PC-9 (cell line): ENCODE results near the gene ADAM23. TPM values are rescaled to one million over a fixed set of nuclear protein-coding genes. Genes with fewer than 3 reads are reported as not detected.

ENCODE experiments used
- BruUV-seq: library from RNA; stranded (reverse); fragments of 400-500 nt; replicated peaks from 2 replicates; lab custom pipeline; 2021; lab: Mats Ljungman, UMichigan
- CTCF ChIA-PET: fragments of 300-600 bp; sonication (Branson Sonifier 250); formaldehyde crosslinking; loops from one replicate; lab custom pipeline; 2022; ENCODE audit warnings: antibody characterized with exemption; lab: Charles Lee
- POLR2A ChIA-PET: fragments of 300-600 bp; sonication (Branson Sonifier 250); formaldehyde crosslinking; loops from one replicate; lab custom pipeline; 2022; ENCODE audit warnings: antibody characterized with exemption; ENCODE audit not compliant: unreplicated experiment; lab: Charles Lee
- DNase-seq, 2 experiments: peaks; one replicate each; pipeline versions ENCODE4 v3.0.0 to v3.0.0-alpha.2; 2015 to 2022; ENCODE audit warnings: mixed read lengths in 1 of 2
- H2AFZ ChIP-seq: fragments of 200-600 bp; sonication (generic); 2 replicates; pipeline ENCODE4 v1.8.1; 2017; ENCODE audit warnings: antibody characterized with exemption
- H3F3A ChIP-seq: fragments of 200-600 bp; sonication (generic); 2 replicates; pipeline ENCODE4 v1.8.1; 2017; ENCODE audit warnings: antibody characterized with exemption, mild to moderate bottlenecking, low read depth; ENCODE audit not compliant: insufficient read depth
- H3K27ac ChIP-seq: fragments of 200-600 bp; sonication (generic); 2 replicates; pipeline ENCODE4 v1.6.1; 2016; ENCODE audit warnings: mixed run types
- H3K27me3 ChIP-seq: fragments of 200-600 bp; sonication (generic); 2 replicates; pipeline ENCODE4 v1.6.1; 2016; ENCODE audit warnings: low read depth, mixed run types; ENCODE audit not compliant: insufficient read depth
- H3K36me3 ChIP-seq: fragments of 200-600 bp; sonication (generic); 2 replicates; pipeline ENCODE4 v1.6.1; 2016; ENCODE audit warnings: low read depth, mixed run types
- H3K4me1 ChIP-seq: fragments of 200-600 bp; sonication (generic); replicated peaks from 2 replicates; pipeline ENCODE4 v1.6.1; 2016; ENCODE audit warnings: mixed run types; ENCODE audit not compliant: insufficient read depth
- H3K4me2 ChIP-seq: fragments of 200-600 bp; sonication (generic); 2 replicates; pipeline ENCODE4 v1.6.1; 2017; ENCODE audit warnings: mixed run types
- H3K4me3 ChIP-seq: fragments of 200-600 bp; sonication (generic); 2 replicates; pipeline ENCODE4 v1.6.1; 2016; ENCODE audit warnings: mixed run types
- H3K79me2 ChIP-seq: fragments of 200-600 bp; sonication (generic); 2 replicates; pipeline ENCODE4 v1.6.1; 2017; ENCODE audit warnings: low read depth, mixed run types
- H3K9me2 ChIP-seq: fragments of 200-600 bp; sonication (generic); 2 replicates; pipeline ENCODE4 v1.8.1; 2017; ENCODE audit warnings: mild to moderate bottlenecking; ENCODE audit not compliant: insufficient read depth
- H3K9me3 ChIP-seq: fragments of 200-600 bp; sonication (generic); 2 replicates; pipeline ENCODE4 v1.8.1; 2016; ENCODE audit warnings: low read depth; ENCODE audit not compliant: insufficient read depth
- H4K20me1 ChIP-seq: fragments of 200-600 bp; sonication (generic); 2 replicates; pipeline ENCODE4 v1.8.1; 2017; ENCODE audit not compliant: insufficient read depth
- CTCF ChIP-seq: fragments of 200-600 bp; sonication (generic); conservative IDR thresholded peaks from 2 replicates; pipeline ENCODE4 v1.6.1; 2017; ENCODE audit warnings: mixed run types, antibody characterized with exemption, mild to moderate bottlenecking, moderate library complexity
- EZH2 ChIP-seq: fragments of 200-600 bp; sonication (generic); IDR thresholded peaks from 2 replicates; pipeline ENCODE4 v1.8.0; 2017; ENCODE audit warnings: antibody characterized with exemption, low read depth
- intact Hi-C: fragments of 100-400 bp; cut with micrococcal nuclease; formaldehyde crosslinking; loops from one replicate; pipeline ENCODE4 v1.10.0; 2022; ENCODE audit not compliant: unreplicated experiment
- total RNA-seq: library from RNA; stranded (reverse); gene quantifications from 2 replicates; pipeline ENCODE4 v1.2.3, GENCODE V29; 2021

The ADAM23 gene
- total RNA-seq, 1 experiment from 2014 or later: 12.0 TPM

- Histone ChIP-seq H3K4me2 (no peak overlapping the region), H3K9me3 (no peaks in the 10 kb centered on the region), H3K9me2 (no peaks in the 10 kb centered on the region), H3K36me3 (no peaks in the 10 kb centered on the region), H3K4me1 (no peaks in the 10 kb centered on the region), H3F3A (no peaks in the 10 kb centered on the region), H3K27me3 (no peaks in the 10 kb centered on the region), H4K20me1 (no peaks in the 10 kb centered on the region), H2AFZ (no peak overlapping the region), H3K27ac (no peak overlapping the region), H3K79me2 (no peaks in the 10 kb centered on the region), H3K4me3 (no peak overlapping the region)
- POLR2A ChIA-PET: no interaction called here
- no TSS peak for BruUV-seq
- TF ChIP-seq CTCF (no peak), EZH2 (no peak)
- intact Hi-C loops: no loop called here
- CTCF ChIA-PET: no interaction called here
- DNase-seq: no peak
Measured at GRCh38 chr2:206478340-206478739, 35.0 kb downstream of the ADAM23 start.

GRCh38 chr2:206480161-206480560 is 36.8 kb downstream of the ADAM23 start:
- no peaks in the 10 kb centered on the region for H3F3A ChIP-seq
- no peaks in the 10 kb centered on the region for H3K4me1 ChIP-seq
- no peaks in the 10 kb centered on the region for H3K9me3 ChIP-seq
- intact Hi-C loops: no loop called here
- no peaks in the 10 kb centered on the region for H3K27me3 ChIP-seq
- H2AFZ ChIP-seq: no peak overlapping the region
- H3K9me2 ChIP-seq: no peaks in the 10 kb centered on the region
- no TSS peak for BruUV-seq
- H4K20me1 ChIP-seq: no peaks in the 10 kb centered on the region
- no peaks in the 10 kb centered on the region for H3K36me3 ChIP-seq
- no peak overlapping the region for H3K27ac ChIP-seq
- no peak overlapping the region for H3K4me3 ChIP-seq
- CTCF ChIA-PET: no interaction called here
- TF ChIP-seq CTCF (no peak), EZH2 (no peak)
- DNase-seq: no peak
- POLR2A ChIA-PET: no interaction called here
- H3K4me2 ChIP-seq: no peak overlapping the region
- H3K79me2 ChIP-seq: no peaks in the 10 kb centered on the region

GRCh38 chr2:206480620-206481019 is 37.3 kb downstream of the ADAM23 start:
- no peaks in the 10 kb centered on the region for H3K27me3 ChIP-seq
- ChIA-PET POLR2A (no interaction called here), CTCF (no interaction called here)
- H4K20me1 ChIP-seq: no peaks in the 10 kb centered on the region
- H3K36me3 ChIP-seq: no peaks in the 10 kb centered on the region
- no peak overlapping the region for H3K4me3 ChIP-seq
- no peaks in the 10 kb centered on the region for H3K9me2 ChIP-seq
- intact Hi-C loops: no loop called here
- no peaks in the 10 kb centered on the region for H3K79me2 ChIP-seq
- no peaks in the 10 kb centered on the region for H3K9me3 ChIP-seq
- H3K4me2 ChIP-seq: no peak overlapping the region
- BruUV-seq: no TSS peak
- DNase-seq: no peak
- H3F3A ChIP-seq: no peaks in the 10 kb centered on the region
- TF ChIP-seq CTCF (no peak), EZH2 (no peak)
- no peak overlapping the region for H3K27ac ChIP-seq
- H3K4me1 ChIP-seq: no peaks in the 10 kb centered on the region
- no peak overlapping the region for H2AFZ ChIP-seq
